ENCODE measurements around the gene ZNF692.
A peak's percentile ranks its signal among the peaks of the same experiment; 100 is the strongest.

ZNF692 gene

DNA sequence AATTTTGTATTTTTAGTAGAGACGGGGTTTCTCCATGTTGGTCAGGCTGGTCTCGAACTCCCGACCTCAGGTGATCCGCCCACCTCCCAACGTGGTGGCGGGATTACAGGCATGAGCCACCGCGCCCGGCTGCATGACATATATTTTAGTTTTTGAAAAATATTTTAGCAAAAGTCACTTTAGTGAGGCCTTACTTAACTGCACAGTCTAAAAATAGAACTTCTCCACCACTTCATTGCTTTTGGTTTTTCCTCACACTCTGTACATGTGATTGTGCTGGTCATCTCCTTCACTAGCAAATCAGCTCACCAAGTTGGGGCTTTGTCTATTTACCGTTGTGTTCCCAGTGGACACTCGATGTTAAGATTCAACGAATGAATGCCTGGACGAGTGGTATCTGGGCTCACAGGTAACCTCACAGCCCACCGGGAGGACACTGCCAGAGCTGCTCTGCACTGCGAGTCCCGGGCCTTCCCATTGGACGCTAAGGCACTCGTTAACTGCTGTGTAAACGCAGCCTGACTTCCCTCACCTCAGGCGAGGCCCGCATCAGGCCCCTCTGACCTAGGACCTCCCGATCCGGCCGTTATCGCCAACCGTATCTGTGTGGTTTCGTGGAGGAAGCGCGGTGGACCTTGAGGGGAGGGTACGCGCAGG, 14.0 kb upstream of the ZNF692 start:
- H3K9me3 ChIP-seq (ENCODE audit: control insufficient read depth, insufficient read depth, low read length), result no peaks in the 10 kb centered on the region
- H3K4me3 ChIP-seq (ENCODE audit: low read depth, low read length), result peak overlapping the region; percentile 87
- no peaks in the 10 kb centered on the region for H3K4me1 ChIP-seq (ENCODE audit: control insufficient read depth, insufficient read depth, low read length)

DNA sequence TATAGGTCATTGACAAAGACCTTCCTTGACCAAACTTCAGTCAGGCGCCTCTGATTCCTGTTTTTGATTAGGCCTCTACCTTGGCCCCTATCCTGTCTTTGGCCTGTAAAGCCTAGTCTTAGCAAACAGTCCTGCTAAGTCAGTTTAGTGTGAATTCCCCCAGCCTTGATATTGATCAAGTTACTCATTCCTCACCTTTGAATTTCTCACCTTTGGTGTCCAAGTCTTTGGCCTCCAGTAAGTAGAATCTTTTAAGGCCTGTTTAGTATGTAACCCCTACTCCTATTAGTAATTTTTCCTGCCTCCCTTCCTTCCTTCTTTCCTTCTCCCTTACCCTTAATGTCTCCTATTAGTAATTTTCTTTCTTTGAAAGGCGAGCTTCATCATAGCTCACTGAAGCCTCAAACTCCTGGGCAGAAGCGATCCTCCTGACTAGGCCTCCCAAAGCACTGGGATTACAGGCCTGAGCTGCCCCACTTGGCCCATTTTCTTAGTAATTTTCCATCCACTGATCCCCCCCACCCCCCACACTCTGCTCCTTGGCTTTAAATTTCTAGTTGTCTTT, 13.0 kb upstream of the ZNF692 start:
- Histone ChIP-seq H3K36me3 (ENCODE audit: control insufficient read depth, insufficient read depth, low read length) (no peaks in the 10 kb centered on the region), H3K4me1 (ENCODE audit: control insufficient read depth, insufficient read depth, low read length) (no peaks in the 10 kb centered on the region), H3K9ac (ENCODE audit: low read depth, low read length) (no peak overlapping the region), H3K9me3 (ENCODE audit: control insufficient read depth, insufficient read depth, low read length) (no peaks in the 10 kb centered on the region), H3K4me3 (ENCODE audit: low read depth, low read length) (no peak overlapping the region), H3K27me3 (ENCODE audit: control insufficient read depth, insufficient read depth, low read length) (no peaks in the 10 kb centered on the region)

More for the DNA sequence above, 14.0 kb upstream of the ZNF692 start:
- no peaks in the 10 kb centered on the region for H3K36me3 ChIP-seq (ENCODE audit: control insufficient read depth, insufficient read depth, low read length)
- peak overlapping the region; percentile 48 for H3K9ac ChIP-seq (ENCODE audit: low read depth, low read length)
- H3K27me3 ChIP-seq (ENCODE audit: control insufficient read depth, insufficient read depth, low read length), result no peaks in the 10 kb centered on the region

DNA sequence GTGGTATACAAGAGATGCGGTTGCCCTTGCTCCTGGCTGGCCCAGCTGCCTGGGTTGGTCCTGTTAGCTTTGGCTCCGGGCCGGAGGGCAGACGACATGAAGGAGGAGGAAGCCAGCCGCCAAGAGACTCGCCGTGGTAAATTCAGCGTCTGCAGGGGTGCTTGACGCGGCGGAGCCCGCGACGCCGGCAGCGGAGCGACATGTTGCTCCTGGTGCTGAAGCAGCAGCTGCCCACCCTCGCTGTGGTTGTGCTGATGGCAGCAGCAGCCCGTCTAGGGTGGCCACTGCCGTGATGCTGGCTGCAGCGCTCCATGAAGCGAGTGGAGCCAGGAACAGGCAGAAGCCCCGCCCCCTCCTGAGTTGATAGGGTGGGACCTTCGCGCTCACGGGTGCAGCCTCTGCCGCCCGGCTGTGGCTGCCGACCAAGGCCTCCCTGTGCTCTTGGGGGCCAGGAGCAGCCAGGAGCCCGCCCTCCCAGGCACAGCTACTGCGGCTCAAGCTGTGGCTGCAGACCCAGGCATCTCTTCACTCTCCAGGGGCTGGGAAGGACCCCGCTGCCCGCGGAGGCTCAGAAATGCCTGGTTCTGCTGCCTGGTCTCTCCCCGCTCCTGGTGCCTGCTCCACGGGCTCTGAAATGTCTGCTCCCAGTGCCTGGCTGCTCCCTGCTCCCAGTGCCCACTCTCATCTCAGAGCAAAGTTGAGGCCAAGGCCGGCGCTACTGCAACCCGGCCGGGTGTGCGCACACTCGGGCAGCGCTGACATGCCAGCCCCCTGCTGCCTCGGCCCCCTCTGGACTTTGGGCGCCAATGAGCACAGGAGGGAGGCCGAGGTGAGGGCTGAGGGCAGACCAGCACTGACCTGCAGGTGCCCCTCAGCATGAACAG, 4.4 kb upstream of the ZNF692 start:
- H3K4me1 ChIP-seq (ENCODE audit: control insufficient read depth, insufficient read depth, low read length), result peaks cover 2% of the 10 kb centered on the region
- peaks cover 55% of the 10 kb centered on the region for H3K27me3 ChIP-seq (ENCODE audit: control insufficient read depth, insufficient read depth, low read length)
- H3K4me3 ChIP-seq (ENCODE audit: low read depth, low read length), result peak overlapping the region; percentile 82
- no peaks in the 10 kb centered on the region for H3K9me3 ChIP-seq (ENCODE audit: control insufficient read depth, insufficient read depth, low read length)
- H3K36me3 ChIP-seq (ENCODE audit: control insufficient read depth, insufficient read depth, low read length), result no peaks in the 10 kb centered on the region
- peak overlapping the region; percentile 54 for H3K9ac ChIP-seq (ENCODE audit: low read depth, low read length)

DNA sequence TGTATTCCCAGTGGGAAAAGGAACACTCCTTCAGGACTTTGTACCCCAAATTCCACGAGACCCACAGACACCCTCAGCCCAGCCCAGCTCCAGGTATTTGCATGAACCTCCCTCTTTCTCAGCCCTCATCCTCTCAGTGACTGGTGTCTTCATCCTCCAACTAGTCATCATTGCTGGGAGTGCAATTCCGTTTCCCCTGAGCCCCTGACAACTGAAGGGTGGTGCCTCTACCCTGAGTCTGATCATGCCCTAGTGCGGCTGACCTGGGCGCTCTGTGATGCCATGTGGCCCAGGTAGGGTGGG, 3.8 kb upstream of the ZNF692 start:
- H3K9ac ChIP-seq (ENCODE audit: low read depth, low read length), result peak overlapping the region; percentile 54
- H3K4me1 ChIP-seq (ENCODE audit: control insufficient read depth, insufficient read depth, low read length), result peaks cover 3% of the 10 kb centered on the region
- peaks cover 55% of the 10 kb centered on the region for H3K27me3 ChIP-seq (ENCODE audit: control insufficient read depth, insufficient read depth, low read length)
- no peaks in the 10 kb centered on the region for H3K9me3 ChIP-seq (ENCODE audit: control insufficient read depth, insufficient read depth, low read length)
- no peaks in the 10 kb centered on the region for H3K36me3 ChIP-seq (ENCODE audit: control insufficient read depth, insufficient read depth, low read length)
- H3K4me3 ChIP-seq (ENCODE audit: low read depth, low read length), result peak overlapping the region; percentile 82

DNA sequence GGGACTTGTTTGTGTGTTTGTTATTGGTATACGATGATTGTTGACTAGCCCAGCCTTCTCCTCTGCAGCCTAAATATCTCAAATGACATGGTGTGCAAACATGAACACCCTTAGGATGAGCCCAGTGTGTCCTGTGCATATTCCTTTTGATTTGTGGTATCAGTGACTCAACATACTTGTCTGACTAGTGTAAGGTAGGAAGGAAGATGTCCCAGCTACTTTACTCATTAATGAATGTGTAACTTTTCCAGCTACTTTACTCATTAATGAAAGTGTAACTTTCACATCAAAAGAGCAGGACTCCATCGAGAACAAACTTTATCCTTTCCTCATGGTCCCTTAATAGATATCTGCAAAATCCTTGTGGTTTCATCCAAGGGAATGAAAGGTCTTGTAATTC, 2.7 kb upstream of the ZNF692 start:
- Histone ChIP-seq H3K27me3 (ENCODE audit: control insufficient read depth, insufficient read depth, low read length) (peaks cover 55% of the 10 kb centered on the region), H3K4me1 (ENCODE audit: control insufficient read depth, insufficient read depth, low read length) (peaks cover 7% of the 10 kb centered on the region), H3K36me3 (ENCODE audit: control insufficient read depth, insufficient read depth, low read length) (no peaks in the 10 kb centered on the region), H3K4me3 (ENCODE audit: low read depth, low read length) (no peak overlapping the region), H3K9me3 (ENCODE audit: control insufficient read depth, insufficient read depth, low read length) (no peaks in the 10 kb centered on the region), H3K9ac (ENCODE audit: low read depth, low read length) (no peak overlapping the region)

DNA sequence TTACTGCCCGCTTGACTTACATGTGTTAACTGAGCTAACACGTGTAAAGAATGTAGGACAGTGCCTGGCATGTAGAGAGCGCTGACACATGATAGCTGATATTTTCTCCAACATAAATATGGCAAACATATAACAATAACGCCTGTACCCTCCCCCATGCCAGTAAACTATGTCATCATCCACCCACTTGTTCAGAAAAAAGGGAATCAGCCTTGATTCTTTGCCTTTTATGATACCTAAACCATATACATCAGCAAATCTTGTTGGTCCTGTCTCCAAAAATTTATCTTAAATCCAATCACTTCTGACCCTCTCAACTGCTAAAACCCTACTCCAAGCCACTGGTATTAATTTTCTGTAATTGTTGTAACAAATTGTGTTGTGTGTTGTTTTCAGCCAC, 1.1 kb upstream of the ZNF692 start:
- no peak overlapping the region for H3K4me3 ChIP-seq (ENCODE audit: low read depth, low read length)
- peaks cover 7% of the 10 kb centered on the region for H3K4me1 ChIP-seq (ENCODE audit: control insufficient read depth, insufficient read depth, low read length)
- H3K27me3 ChIP-seq (ENCODE audit: control insufficient read depth, insufficient read depth, low read length), result peaks cover 48% of the 10 kb centered on the region
- peaks cover 6% of the 10 kb centered on the region for H3K36me3 ChIP-seq (ENCODE audit: control insufficient read depth, insufficient read depth, low read length)
- no peaks in the 10 kb centered on the region for H3K9me3 ChIP-seq (ENCODE audit: control insufficient read depth, insufficient read depth, low read length)
- H3K9ac ChIP-seq (ENCODE audit: low read depth, low read length), result no peak overlapping the region

DNA sequence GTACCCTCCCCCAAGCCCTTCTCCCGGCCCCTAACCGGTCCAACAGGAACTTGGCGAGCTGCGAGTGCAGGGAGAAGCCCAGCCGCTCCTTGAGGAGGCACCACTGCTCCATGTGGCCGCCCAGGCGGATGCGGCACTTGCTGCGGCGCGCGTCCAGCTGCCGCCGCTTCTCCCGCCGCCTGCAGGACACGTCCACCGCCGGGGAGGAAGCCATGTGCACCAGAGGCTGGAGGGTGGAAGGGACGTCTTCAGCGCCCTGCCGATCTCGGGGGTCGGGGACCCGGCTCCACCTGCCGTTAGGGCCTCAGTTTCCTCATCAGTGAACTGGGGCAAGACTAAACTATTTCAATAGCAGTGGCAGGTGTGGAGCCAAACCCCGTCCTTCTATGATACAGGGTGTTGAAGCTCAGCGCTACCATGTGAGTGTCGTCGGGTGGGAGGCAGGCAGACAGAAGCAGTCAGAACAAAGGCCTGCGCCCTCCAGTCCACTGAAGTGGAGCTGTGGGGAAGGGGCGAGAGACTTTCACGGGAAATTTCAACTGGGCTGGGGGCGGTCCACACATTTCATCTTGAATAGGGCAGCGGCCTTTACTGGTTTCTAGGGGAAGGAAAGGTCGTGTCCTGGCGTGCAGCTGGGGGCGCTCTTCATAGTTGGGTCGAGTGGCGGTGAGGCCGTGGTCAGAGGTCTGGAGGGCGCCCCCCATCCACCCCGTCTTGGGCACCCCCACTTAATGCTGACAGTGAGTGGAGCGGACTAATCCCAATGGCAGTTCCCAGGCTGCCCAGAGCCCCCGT, 592 bp downstream of the ZNF692 start:
- H3K9me3 ChIP-seq (ENCODE audit: control insufficient read depth, insufficient read depth, low read length), result no peaks in the 10 kb centered on the region
- peaks cover 34% of the 10 kb centered on the region for H3K27me3 ChIP-seq (ENCODE audit: control insufficient read depth, insufficient read depth, low read length)
- peaks cover 11% of the 10 kb centered on the region for H3K36me3 ChIP-seq (ENCODE audit: control insufficient read depth, insufficient read depth, low read length)
- H3K9ac ChIP-seq (ENCODE audit: low read depth, low read length), result peak overlapping the region; percentile 68
- peaks cover 5% of the 10 kb centered on the region for H3K4me1 ChIP-seq (ENCODE audit: control insufficient read depth, insufficient read depth, low read length)
- H3K4me3 ChIP-seq (ENCODE audit: low read depth, low read length), result peak overlapping the region; percentile 88

DNA sequence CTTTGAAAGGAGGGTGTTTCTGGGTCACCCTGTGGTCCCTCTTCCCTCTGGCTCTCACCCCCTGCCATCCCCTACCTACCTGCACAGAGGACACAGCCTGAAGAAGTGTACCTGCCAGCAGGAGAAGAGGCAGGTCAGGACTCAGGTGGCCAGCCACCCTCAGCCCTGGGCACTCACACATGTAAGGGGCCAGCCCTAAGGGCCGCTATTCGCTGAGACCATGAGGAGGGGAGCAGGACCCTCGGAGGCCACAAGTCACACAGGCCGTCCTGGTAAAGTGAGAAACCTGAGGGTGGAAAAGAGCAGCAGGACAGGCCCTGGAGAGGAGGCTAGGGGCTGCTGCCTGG, 1.2 kb downstream of the ZNF692 start:
- H3K4me1 ChIP-seq (ENCODE audit: control insufficient read depth, insufficient read depth, low read length), result peaks cover 5% of the 10 kb centered on the region
- peak overlapping the region; percentile 68 for H3K9ac ChIP-seq (ENCODE audit: low read depth, low read length)
- H3K4me3 ChIP-seq (ENCODE audit: low read depth, low read length), result peak overlapping the region; percentile 88
- no peaks in the 10 kb centered on the region for H3K9me3 ChIP-seq (ENCODE audit: control insufficient read depth, insufficient read depth, low read length)
- peaks cover 11% of the 10 kb centered on the region for H3K36me3 ChIP-seq (ENCODE audit: control insufficient read depth, insufficient read depth, low read length)
- peaks cover 30% of the 10 kb centered on the region for H3K27me3 ChIP-seq (ENCODE audit: control insufficient read depth, insufficient read depth, low read length)

DNA sequence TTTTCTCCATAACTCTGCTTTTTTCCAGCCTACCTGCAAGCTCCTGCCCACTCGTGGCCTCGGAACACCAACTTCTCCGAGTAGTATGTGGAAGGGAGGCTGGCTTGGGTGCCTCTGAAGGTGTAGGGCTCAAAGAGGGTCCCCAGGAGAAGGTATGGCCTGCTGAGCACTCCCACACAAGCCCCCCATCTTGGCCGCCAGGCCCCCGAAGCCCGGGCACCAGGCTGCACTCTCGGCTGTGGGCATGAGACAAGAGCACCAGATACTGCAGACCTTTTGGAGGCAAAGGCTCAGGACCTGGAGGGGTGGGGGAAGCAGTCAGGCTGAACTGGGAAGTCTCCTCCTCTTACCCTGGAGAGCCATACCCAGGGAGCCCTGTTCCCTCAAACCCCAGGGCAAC, 1.7 kb downstream of the ZNF692 start:
- Histone ChIP-seq H3K4me3 (ENCODE audit: low read depth, low read length) (peak overlapping the region; percentile 88), H3K4me1 (ENCODE audit: control insufficient read depth, insufficient read depth, low read length) (peaks cover 5% of the 10 kb centered on the region), H3K9me3 (ENCODE audit: control insufficient read depth, insufficient read depth, low read length) (no peaks in the 10 kb centered on the region), H3K9ac (ENCODE audit: low read depth, low read length) (peak overlapping the region; percentile 68), H3K36me3 (ENCODE audit: control insufficient read depth, insufficient read depth, low read length) (peaks cover 11% of the 10 kb centered on the region), H3K27me3 (ENCODE audit: control insufficient read depth, insufficient read depth, low read length) (peaks cover 25% of the 10 kb centered on the region)

DNA sequence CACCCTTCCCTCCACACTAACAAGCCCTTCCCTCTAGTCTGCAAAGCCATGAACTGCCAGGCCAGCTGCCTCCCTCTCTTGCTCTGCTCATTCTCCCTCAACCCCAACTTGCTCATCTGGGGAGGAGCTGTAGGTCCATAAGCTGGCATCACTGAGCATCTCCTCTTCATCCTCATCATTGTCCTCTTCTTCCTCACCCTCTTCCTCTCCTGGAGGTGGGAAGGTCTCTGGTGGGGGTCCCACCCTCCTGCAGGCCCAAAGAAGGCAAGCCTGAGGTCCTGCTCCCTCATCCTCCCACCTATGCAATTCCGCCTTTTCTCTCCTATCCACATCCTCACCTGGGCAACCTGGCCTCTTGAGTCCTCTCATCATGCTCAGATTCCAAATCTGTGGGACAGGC, 2.7 kb downstream of the ZNF692 start:
- H3K4me1 ChIP-seq (ENCODE audit: control insufficient read depth, insufficient read depth, low read length), result peaks cover 5% of the 10 kb centered on the region
- H3K27me3 ChIP-seq (ENCODE audit: control insufficient read depth, insufficient read depth, low read length), result peaks cover 15% of the 10 kb centered on the region
- no peak overlapping the region for H3K9ac ChIP-seq (ENCODE audit: low read depth, low read length)
- no peaks in the 10 kb centered on the region for H3K9me3 ChIP-seq (ENCODE audit: control insufficient read depth, insufficient read depth, low read length)
- no peak overlapping the region for H3K4me3 ChIP-seq (ENCODE audit: low read depth, low read length)
- peaks cover 11% of the 10 kb centered on the region for H3K36me3 ChIP-seq (ENCODE audit: control insufficient read depth, insufficient read depth, low read length)

DNA sequence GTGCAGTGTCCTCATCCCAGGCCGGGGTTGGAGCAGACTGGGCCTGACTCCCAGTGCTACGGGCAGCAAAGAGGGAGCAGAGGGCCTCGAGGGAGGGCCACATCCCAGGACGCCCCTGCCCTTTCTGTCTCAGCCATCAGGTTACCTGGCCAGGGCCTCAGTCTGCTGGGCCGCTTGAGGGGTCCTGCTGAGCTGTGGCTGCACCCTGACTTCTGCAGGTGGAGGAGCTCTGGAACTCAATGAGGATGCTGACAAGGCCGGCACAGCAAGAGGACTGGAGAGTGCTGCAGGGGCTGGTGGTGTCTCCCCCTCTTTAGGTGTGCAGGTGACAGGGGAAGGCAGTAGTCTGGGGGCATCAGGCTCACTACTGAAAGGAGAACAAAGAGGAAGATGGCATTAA, 3.3 kb downstream of the ZNF692 start:
- Histone ChIP-seq H3K4me3 (ENCODE audit: low read depth, low read length) (no peak overlapping the region), H3K9me3 (ENCODE audit: control insufficient read depth, insufficient read depth, low read length) (no peaks in the 10 kb centered on the region), H3K9ac (ENCODE audit: low read depth, low read length) (no peak overlapping the region), H3K4me1 (ENCODE audit: control insufficient read depth, insufficient read depth, low read length) (peaks cover 5% of the 10 kb centered on the region), H3K36me3 (ENCODE audit: control insufficient read depth, insufficient read depth, low read length) (peaks cover 11% of the 10 kb centered on the region), H3K27me3 (ENCODE audit: control insufficient read depth, insufficient read depth, low read length) (peaks cover 10% of the 10 kb centered on the region)
